Left forelimb (tissue), 1 donor: Measurements from ENCODE around the gene DNAJB8.

ENCODE experiments used
- DNase-seq: peaks from one replicate; pipeline ENCODE4 v3.0.0-alpha.2; 2018; ENCODE audit warnings: low spot score

The DNAJB8 gene

DNA sequence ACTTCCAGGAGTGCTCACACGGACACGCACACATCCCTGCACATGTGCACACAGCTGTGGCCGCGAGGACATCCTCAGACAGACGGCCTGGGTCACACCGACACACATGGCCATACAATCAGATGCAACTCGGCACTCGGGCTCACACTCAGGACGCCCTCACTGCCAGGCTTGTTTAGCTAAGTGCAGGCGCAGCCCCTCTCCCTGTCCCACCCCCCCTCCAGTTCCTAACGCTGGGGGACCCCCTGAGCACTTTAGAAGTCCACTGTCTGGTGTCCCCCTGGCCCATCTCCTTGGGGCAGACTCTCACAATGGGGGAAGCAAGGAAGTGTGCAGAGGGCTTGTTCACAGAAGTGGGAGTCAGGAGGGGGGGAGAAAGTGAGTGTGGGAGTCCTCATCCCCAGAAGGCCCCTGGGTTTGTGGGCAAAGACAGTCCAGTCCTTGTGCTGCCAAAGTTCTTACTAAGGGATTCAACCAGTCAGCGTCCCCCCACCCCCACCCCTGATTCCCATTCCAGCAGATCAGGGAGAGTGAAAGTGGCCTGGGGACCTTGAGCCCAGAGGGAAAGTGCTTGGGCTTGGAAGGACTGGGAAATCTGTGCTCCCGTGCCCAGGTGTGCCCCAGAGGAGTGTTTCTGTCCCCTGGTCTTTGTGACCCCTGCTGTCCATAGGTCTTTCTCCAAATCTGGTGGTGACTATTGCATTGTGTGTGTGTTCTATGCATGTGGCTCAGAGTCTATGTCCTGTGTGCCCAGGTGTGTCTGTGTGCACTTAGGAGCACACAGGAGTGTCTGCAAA is 27.1 kb upstream of the DNAJB8 start:
- DNase-seq, result peak; percentile 60

DNA sequence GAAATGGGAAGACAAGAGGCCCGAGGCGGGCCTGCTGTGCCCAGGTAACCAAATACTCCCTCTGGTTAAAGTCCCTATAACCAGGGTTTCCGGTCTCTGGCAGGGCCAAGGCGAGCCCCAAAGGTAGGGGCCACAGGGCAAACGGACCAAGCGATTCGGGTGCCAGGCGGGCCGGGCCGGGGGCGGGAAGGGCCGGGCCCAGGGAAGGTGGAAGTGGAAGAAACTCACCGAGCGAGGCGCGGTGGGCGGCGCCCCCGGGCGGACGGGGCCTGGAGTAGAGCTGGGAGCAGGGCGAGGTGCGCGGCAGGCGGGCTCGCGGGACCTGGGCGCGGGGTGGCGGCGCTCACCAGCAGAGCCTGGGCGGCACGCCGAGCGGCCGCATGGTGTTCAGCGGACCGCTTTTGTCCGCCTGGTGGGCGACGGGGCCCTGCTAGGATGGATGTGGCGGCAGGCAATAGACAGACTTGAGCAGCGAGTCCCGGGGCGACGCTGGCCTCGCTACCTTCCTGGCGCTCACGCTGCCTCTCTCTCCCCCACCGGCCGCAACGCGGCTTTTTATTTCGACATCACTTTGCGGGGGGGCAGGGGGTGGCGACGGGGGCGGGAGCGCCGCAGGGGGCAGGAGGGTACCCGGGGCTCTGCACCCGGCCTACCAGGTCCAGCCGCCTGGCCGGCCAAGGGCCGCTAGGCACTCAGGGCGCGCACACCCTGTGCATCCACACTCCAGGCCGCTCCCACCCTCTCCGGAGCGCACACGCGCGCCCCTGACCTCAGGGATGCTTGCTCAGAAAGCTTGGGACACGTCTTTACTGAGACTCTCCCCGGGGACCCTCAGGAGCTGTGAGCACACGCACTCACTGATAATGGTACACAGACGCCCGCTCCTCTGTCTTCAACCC is 26.2 kb upstream of the DNAJB8 start, which contains the start of gene GATA2:
Gene GATA2 (minus strand): TSS at position 531 of the 899 bp plus-strand sequence. CDS start 6,170 bp downstream, outside the sequence.
- peak; percentile 66 for DNase-seq

DNA sequence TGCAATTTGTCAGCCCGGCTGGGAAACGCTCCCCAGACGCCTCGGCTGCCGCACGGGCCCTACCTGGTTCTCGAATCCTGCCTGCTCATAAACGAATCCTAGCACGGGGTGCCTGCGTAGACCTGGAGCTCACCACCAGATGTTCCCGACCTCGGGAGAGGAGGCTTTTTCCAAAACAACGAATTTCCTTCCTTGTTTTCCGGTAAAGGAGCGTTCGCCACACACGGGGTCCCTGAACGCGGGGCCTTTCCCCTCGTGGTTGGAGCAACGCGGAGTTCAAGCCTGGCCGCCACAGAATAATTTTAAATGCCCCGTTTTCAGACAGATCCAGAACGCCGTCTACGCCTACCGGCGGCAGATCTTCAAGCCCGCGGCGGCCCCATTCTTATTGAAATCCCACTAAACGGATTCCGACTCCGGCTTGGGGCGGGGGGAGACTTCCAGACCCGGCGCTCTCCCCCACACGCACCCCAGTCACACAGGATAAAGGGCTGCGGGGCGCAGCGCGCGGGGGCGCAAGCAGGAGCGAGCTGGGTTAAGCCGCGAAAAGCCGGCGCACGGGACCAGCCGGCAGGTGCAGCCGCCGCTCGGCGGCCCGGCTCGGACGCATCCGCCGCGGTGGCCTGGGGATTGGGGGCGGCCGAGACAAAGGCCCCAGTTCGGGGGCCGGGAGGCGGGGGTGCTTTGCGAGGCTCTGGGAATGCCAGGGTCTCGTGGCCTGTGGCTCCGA is 25.4 kb upstream of the DNAJB8 start:
- DNase-seq, result no peak

DNA sequence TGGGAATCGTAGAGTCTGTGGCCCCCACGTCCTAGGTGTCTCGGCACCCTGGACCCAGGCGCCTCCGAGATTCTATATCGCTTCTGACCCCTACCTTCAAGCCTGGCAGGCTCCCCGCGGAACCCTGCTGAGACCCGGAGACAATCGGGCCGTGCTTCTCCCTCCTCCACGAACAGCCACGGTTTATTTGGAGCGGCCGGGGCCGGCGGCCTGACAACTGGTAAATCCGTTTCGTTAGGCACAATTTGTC is 24.9 kb upstream of the DNAJB8 start:
- DNase-seq, result peak; percentile 77

DNA sequence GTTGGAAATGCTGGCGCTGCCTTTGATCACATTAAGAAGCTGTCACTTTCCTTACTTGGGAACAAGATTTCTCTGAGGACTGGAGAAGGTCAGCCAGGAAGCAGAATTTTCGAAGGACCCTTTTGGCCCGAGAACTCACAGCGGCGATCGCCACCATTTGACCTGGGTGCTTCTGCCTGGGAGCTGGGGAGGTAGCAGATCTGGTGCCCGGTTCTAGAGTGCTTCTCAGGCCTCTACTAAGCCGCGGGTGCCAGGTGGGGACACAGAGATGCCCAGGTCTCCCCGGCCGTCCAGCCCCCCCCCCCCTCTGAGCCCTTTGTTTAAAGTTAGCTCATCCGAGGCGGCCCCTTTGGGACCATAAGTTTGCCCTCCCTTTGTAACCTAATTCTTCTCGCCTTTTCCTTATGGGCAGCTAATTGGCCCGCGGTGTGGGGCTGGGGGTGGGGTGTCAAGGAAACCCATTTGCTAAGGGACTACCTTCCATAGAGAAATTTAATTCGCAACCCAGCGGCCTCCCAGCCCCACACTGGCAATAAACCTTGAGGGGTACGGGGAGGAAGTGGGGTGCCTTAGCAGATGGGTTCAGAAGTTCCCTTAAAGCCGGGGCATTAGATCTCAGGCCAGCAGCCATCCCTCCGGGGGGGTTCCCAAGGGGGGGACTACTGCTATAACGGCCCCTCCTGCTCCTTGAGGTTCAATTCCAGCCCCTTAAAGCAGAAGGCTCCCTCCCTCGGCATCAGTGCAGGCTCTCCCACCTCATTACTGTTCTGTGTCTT is 24.4 kb upstream of the DNAJB8 start:
- peak; percentile 62 for DNase-seq

DNA sequence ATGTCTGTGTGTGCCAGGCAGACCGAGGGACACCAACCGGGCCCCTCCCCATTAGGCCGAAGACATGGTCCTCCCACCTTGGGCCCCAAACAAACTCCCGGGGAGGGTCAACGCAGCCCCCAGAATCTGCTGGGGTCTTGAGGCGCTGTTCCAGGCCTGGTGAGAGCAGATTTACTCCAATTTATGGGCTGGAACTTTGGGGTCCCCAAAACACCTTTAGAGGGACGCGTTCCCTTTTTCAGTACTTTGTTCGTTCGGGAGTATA is 23.9 kb upstream of the DNAJB8 start:
- no peak for DNase-seq

DNA sequence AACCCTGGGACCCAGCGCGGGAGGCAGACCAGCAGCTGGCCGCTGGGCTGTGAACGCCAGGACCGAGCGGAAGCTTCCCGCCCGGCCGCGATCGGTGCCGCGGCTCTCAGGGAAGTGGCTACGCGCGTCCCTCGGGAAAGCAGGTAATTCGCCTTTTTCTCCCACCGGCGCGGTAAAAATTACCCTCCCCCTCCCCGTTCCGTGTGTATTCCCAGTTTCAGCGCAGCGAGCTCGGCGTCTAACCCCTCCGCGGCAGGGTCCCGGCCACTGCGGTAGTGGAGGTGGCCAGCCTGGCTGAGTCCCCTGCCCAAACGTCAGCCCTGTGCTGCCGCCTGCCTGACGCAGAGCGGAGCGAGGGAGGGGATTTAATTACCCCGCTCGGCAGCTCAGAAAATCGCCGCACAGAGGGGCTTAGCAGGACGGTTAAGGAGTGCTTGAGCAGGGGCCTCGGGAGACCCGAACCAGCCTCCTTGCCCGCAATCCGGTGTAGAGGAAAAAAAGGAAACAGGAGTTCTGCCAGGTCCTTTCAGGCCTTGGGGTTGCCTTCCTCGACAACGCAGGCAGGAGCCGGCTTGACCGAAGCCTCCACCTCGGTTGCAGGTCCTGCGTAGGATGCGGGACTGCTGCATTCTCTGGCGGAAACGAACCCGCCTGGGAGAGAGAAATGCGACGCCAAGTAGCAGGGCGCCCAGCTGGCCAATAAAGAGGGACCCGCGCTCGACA is 23.4 kb upstream of the DNAJB8 start:
- DNase-seq, result peak; percentile 69

DNA sequence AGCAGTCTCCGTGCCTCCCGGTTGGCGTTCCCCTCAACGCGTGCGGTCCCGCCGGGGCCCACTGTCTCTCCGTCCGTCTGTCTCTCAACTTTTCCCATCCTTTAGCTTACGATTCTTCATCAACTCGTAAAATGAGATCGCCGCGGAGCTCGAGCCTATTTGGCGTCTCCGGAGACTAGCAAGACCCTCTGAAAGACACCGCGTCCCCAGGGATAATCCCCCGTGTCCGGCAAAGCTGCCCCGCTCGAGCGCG is 22.9 kb upstream of the DNAJB8 start:
- DNase-seq, result no peak

DNA sequence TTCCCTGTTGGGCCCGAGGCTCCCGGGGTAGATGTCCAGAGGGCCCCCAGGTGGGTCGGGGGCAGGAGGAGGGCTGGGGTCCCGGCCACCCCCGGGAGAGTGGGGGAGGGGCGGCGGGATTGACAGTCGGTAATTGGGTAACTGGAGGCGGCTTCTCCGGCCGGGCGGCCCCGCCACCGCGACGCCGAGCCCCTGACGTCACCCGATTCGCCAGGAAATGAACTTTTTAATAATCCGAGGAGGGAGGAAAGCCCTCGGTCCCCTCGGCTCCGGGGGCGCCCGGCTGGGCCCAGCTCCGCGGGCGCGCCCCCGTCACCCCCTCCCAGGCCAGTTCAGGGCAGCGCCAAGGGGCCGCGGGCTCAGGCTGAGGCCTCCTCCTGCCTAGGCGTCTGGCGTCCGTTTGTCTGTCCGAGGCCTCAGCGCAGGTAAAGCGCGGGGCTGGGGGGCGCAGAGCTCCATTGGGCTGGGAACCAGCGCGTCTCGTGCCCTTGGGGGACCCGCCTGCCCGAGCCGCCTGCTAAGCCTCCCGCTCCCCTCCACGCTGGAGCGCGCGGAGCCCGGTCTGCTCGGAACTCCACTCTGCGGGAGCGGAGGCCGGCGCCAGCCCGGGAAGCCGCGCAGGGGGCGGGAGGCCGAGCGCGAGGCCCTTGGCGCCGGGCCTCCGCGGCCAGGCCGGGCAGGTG is 22.4 kb upstream of the DNAJB8 start:
- DNase-seq, result no peak

DNA sequence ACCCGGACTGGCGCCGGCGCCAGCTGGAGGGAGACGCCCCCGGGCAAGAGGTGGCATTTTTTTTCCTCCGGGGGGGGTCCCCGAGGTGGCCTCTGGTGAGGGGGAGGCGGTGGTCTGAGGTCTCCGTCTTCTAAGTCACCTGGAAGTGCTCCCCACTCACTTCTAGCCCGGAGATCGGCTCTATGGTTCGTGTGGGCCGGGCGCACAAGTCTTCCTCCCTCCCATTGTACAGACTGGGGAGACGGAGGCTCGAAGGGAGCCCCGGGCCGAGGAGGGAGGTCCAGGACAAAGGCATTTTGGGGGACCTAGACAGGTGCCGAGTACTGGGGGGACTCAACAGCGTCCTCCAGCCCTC is 21.9 kb upstream of the DNAJB8 start:
- DNase-seq, result no peak

DNA sequence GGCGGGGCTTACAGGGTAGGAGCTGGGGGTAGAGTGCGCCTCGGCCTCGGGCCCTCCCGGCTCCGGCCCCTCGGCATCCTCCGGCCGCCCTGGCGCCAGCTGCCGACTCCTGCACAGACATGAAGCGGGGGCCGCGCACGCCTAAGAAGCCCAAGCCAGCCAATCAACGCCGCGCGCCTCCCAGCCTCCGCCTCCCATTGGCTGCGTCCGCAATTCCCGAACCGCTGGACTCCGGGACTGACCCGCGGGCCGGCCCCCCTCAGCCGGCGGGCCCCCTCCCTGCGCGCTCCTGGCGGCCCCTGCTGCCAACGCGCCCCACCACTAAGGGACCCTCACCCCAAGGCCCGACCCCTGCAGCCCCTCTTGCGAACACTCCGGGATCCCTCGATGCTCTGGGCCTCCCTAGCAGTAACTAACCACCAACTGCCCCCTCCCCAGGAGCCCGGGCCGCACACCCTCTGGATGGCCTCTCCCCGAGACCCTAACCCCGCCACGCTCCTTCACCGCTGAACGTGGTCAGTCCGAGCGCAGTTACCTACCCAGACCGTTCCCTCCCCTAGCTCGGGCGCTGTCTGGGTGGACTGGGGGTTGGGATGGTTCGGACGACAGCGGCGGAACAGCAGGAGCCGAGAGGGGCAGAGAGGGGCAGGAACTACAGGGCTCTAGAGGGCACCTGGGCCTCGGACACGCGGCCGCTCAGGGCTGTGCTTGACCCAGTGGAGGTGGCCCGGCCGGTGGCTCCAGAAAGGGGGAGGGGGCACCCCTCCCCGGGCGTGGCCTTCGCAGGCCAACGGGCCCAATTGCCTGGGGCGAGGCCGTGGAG is 21.3 kb upstream of the DNAJB8 start:
- peak; percentile 87 for DNase-seq

DNA sequence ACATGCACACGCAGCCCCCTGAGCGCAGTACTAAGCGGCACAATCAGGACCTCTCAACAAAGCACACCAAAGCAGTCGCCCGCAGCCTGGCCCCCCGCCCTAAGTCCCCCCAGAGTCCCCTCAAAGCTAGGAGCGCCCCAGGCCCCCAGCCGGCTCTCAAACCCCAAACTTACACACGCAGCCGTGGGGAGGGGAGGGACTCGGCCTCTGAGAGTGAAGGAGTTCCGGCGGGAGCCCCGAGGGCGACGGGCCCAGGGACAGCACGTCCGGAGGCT is 20.8 kb upstream of the DNAJB8 start:
- DNase-seq, result no peak

DNA sequence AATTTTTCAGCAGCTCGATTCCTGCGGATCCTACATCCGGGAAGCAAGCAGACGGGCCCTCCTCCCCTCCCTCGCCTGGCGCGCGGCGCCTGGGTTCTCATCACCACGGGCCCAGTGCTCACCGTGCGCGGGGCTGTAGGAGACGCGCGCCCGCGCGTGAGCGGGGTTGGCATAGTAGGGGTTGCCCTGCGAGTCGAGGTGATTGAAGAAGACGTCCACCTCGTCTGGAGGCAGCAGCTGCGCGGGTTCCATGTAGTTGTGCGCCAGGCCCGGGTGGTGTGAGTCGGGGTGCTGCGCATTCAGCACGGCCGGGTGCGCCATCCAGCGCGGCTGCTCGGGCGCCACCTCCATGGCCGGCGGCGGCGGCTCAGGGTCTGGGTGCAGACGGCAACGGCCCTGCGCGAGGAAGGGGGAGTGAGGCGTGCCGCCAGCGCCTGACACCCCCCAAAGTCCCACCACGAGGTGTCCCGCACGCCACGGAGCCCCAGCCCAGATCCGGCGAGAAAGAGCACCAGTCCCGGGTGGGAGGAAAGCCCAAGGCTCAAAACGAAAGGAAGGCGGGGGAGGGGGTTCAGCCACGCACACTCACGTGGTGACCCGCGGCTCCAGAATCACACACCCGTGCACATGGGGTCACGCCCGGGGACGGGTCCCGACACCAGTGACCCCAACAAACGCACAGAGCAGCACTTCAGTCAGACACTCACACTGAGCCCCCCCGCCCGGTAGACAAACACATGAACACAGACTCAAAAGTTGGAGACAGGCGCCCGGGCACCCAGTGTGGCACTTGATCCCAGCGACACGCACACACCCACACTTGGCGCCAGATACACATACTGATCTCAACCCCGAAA is 20.2 kb upstream of the DNAJB8 start:
- no peak for DNase-seq

DNA sequence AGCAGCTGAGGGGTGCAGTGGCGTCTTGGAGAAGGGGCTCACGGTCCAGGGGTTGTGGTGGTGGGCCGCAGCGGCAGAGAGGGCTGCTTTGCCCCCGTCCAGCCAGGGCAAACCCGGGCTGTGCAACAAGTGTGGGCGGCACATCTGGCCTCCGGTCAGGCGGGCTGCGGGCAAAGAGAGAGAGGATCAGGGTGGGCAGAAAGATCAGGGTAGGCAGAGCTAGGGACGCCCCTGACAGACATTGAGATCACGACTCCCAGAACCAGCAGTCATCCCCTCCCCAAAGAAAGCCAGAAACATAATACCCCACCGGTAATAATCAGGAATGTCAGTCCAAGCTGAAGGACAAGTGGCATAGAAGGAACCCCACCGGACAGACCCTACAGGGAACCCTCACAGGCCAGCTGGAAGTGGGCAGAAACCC is 19.5 kb upstream of the DNAJB8 start:
- DNase-seq, result no peak

DNA sequence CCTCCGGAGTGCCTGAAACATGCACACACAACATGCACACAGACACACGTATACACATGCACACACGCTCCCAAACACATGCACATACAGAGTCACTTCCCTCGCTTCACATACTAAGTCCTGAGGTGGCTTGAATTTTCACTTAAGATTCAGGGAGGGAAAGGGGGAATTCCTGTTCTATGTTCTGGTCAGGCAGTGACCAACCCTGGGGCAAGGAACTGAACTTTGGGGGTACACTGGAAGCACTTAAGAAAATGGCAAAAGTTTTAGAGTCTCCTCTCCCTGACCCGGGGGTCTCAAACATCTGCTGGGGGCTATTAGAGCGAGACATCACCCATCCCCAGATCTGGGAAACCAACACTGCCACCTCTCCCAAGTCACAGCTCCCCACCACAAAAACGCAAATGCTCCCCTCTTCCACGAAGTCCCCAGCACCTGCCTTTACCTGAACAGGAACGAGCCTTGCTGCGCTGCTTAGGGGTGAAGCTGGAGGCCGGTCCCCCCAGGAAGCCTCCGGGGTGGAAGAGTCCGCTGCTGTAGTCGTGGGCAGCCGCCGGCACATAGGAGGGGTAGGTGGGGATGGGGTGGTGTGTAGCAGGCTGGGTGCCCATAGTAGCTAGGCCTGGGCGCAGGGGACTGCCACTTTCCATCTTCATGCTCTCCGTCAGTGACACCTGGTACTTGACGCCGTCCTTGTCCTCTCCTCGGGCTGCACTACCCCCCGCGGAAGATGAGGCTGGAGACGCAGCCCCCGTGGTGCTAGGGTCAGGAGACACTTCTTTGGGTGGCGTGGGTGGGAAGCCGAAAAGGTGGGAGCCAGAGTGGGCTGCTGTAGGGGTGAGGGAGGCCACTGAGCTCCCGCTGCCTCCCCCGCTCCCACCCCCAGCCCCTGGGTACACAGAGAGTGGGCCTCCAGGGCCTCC is 18.9 kb upstream of the DNAJB8 start:
- DNase-seq, result no peak

DNA sequence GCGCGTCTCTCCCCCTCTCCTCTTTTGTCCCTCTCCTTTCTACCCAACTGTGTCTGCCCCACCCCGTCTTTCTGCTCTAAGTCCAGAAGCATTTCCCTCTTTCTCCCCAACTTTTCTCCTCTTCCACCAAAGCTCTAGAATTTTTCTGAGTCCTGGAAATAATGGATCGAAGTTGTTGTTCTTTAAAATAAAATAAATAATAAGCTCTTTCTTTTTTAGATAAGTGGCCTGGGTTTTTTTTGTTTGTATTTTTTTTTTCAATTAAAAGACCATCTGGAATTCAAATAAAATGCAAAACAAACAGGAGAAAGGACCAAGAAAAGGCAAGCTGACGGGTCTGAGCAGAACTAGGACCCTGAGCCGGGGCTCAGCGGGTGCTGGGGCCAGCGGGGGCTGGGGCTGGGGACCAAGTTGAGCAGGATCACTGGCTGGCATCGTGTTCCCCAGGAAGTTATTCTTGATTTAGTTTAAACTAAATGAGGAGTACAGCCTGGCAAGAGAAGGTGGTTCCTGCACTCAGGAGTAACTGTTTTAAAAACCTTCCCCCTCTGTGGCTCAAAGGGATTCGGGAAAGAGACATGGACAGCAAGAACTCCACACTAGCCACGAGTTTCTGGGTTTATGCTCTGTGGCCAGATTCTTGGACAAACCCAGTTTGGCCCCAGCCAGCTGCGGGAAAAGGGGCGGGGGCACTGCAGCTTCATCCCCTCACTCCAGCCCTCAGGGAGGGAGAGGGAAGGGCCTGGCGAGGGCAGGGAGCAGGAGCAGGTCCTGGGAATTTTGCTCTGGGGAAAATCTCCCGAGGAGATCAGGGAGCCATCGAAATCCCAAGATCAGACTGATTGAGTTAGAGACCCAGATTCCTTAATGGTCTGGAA is 18.0 kb upstream of the DNAJB8 start:
- DNase-seq, result no peak

DNA sequence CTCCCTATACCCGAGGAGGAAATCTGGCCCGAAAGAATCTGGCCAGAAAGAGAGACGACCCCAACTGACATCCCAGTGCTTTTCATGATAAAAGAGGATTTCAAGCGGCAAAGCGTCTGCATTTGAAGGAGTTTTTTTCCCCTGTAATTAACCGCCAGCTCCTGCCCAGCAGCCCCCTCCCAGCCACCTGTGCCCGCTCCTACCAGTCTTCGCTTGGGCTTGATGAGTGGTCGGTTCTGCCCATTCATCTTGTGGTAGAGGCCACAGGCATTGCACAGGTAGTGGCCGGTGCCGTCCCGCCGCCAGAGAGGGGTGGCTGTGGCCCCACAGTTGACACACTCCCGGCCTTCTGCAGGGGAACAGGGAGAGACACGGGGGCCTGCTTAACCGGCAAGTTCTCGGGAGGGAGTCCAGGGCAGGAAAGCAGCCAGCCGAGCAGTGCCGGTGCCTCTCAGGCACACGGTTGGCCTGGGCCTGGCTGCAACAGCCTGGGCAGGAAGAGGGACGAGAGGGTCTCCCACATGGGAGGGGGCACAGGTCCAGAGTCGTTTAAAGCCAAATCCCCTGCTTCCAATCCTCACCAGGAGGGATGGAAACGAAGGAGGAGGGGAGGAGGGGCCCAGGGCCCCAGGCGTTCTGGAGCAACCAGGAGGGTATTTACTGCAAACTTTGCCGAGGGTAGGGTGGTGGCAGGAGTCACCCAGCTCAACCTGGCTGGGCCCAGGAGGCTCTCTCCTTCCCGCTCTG is 17.1 kb upstream of the DNAJB8 start:
- no peak for DNase-seq
